Stimulated activated CD8-positive, alpha-beta memory T cell treated with anti-CD3 and anti-CD28 coated beads, Interleukin-4, amount 100 ng/mL, for 48 hours (primary cell): ENCODE data around the gene CTSL.

Source experiments
- DNase-seq: peaks from one replicate; pipeline ENCODE4 v3.0.0-alpha.2; 2020

CTSL gene

DNA sequence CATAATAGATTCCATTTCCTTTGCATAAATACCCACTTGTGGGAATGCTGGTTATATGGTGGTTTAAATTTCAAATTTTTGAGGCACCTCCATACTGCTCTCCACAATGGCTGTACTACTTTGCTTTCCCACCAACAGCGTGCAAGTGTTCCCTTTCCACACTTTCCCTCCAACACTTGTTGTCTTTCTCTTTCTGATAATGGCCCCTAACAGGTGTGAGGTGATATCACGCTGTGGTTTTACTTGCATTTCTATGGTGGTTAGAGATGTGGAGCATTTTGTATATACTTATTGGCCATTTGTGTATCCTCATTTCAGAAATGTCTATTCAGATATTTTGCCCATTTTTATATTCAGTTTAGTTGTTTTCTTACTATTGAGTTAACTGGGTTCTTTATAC is 34.6 kb downstream of the CTSL start:
- DNase-seq = no peak

DNA sequence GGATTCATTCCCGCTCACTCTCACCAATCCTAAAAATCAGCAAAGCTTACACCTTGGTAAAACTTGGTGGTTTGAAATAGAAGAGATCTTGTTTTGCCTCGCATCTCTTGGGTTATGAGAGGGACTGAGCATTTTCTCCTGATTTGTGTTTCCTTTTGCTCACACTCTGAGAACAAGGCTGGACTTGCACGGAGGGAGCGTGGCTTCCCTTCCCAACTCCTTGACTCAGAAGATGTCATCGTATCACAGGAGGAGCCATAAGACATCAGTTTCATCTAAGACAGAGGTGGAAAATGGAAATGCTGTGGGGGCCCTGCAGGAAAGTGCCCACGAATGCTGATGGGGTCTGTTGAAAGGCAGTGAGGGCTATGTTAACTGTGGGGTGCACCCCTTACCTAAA is 37.4 kb downstream of the CTSL start:
- DNase-seq = no peak

DNA sequence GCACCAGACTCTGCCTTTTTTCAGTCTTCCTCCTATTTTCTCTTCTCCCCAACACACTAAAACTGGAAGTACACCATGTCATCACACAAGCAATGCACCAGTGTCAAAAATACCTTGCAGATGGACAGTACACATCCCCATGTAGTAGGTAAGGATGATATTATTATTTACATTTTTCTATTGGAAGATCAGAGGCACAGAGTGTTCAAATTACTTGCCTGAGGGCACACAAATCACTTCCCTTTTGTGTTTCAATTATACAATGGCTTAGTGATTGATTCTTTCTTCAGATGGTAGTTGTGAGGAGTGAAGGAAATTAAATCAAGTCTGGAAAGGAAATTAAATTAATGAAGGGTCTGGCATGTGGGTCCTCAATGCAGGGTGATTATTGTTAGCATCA is 39.6 kb downstream of the CTSL start:
- DNase-seq = no peak

DNA sequence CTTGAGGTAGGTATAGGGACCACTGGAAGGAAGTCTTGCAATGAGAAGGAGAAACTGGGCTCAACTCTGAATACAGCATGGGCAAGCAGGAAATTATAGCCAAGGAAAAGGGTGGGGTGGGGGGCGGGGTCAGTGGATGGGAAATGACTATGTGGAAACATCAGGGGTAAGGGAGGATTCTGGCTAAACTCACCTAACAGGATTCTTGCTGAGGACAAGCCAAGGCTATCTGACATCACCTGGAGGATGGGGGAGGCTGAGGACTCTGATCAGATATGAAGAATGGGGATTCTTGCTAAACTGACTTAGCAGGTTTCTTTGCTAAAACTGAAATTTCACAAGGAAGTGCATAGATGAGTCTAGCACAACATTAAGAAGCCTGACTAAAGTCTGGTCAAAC is 40.8 kb downstream of the CTSL start:
- DNase-seq = no peak

DNA sequence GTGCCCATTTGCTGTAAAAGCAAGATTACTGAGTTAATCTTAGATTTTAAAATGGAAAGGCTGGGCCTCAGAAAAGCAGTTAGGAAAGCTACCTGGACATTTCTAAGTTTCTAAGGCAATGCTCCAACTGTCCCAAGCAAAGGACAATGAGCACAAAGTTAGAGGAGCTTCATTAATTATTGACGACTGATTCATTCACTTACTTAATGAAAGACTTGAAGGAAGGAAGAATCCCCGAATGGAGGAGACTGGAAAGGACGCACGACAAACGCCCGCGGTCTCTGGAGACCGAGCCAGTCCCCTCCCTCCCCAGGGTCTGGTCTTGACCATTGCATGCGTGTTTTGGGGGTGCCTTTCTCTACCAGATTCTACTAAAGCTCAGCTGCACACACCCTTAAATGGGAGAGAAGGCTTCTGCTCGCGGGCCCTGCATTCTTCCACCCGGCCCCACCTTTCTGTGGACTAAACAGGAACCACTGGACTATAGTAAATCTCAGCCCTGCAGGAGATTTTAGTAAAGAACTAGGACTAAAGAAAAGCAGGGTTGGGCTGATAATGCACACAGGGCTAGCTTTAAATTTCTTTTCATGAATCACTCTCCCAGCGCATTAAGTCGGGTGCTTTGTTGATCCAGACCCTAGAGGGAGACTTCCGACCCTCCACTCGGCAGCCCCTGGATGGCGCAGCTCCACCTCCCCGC is 44.8 kb downstream of the CTSL start:
- no peak for DNase-seq

DNA sequence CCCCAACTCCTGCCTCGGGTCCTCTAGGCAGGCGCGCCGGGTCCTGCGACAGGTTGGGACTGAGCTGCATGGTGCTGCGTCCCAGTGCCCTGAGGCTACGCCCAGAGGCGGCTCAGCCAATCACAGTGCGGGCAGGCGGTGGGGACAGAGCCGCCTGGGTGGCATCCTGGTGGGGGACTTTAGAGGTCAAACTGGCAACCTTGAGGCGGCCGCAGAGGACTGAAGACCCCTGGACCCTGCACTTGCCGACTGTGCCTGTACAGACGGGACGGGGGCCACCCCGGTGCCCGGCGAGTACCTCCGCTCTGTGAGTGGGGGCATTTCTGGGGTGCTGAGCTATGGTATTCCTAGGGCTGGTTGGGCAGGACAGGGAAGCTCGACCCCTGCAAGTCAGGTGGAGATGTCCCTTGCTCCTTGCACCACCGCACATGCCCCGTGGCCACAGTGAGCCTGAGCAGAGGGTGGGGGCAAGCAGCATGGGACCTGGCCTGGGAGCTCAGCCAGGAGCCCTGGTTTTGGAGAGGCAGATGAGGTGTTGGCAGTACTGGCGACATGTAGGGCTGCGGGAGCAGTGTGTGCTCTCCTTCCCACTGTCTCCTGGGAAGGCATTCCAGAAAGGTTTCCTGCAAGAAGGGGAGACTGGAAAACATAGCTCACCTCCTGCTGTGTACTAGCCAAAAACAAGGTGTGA is 45.5 kb downstream of the CTSL start:
- DNase-seq = no peak

DNA sequence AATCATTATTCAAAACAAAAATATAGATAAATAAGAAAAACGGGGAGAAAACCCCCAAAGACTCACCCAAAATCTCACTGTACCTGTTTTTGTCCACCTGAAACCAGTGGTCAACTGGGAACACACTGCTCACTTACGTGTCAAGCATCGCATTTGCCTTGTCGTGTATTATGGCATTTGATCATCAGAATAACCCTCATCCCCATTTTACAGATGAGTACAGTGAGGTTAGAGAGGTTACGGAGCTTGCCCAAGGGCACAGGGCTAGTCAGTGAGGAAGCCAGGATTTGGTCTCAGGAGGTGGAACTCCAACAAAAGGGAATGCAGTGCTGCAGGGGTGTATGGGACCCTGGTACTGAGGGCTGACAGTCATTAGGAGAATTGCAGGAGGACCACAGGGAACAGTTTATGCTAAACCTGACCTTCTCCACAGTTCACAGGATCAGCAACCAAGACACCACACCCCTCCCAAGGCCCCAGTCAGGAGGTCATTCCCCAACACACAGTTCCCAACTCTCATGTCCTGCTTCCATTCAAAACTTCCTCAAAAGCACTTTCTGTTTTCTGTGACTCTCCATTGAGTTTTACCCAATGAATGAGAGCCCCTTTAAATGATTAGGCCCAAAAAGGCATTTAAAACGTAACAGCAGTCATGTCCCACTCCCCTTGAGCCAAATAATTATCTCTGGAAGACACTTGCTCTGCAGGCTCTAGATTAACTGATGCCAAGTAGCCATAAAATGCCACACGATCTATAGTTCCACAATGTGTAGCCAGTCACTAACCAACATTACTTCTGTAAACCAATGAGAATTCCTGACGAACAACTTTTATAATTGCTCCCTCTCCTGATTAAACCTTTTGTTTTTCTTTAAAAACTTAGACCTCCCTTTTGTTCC is 50.8 kb downstream of the CTSL start:
- DNase-seq = no peak

DNA sequence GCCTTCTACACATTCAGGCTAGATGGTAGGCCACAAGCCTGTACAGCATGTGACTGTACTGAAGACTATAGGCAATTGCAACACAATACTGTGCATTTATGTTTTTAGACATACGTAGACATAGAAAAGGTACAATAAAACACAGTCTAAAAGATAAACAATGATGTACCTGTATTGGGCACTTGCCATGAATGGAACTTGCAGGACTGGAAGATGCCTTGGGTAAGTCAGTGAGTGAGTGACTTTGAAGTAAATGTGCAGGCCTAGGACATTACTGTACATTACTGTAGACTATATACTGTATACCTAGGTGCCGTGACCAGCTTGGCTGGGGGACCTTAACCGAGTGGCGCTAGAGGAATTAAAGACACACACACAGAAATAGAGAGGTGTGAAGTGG is 53.1 kb downstream of the CTSL start:
- DNase-seq = no peak
